HG02678 (cell line): ENCODE data around the gene TBCK.
"Not testable (repeated sequence)": the region's sequence is repeated elsewhere in the genome, so short reads cannot be mapped to it uniquely, and the experiment has no call there.

Experiments used
- ATAC-seq: cut with Tn5 transposase; IDR thresholded peaks from one replicate; pipeline ENCODE4 v1.9.1; 2021; ENCODE audit warnings: mild to moderate bottlenecking, moderate library complexity; ENCODE audit not compliant: unreplicated experiment

Gene TBCK

DNA sequence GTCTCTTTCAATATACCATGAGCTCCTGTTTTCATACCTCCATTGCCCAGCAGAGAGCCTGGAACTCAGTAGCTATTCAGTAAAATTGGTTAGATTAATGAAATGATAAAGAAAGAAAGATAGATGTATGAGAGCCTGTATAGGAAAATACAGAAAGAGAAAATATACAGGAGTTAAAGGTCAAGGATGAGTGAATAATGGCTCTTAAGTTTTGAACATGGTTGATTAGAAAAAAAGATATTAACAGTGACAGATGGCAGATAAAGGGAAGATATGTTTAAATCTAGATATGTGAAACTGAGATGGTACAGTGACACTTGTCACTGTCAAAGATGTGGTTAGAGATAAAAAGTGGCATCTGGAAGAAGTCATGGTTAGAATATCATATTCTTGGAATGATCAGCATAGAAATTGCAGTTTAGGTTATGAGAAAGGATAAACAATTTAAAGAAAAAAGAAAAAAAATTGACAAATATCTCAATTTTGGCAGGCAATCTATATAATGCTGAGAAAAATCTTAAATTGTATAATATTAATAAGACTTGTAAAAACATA lies 179.2 kb downstream of the TBCK start:
- ATAC-seq: no peak

DNA sequence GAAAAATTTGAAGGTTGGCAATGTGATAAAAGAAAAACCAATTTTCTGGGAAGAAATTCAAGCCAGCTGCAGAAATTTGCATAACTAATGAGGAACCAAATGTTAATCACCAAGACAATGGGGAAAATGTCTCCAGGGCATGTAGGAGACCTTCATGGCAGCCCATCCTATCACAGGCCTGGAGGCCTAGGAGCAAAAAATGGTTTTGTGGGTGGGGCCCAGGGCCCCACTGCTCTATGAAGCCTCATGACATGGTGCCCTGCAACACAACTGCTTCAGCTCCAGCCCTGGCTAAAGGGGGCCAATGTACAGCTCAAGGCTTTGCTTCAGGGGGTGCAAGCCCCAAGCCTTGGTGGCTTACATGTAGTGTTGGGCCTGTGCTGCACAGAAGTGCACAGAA lies 184.0 kb downstream of the TBCK start:
- ATAC-seq: no peak

DNA sequence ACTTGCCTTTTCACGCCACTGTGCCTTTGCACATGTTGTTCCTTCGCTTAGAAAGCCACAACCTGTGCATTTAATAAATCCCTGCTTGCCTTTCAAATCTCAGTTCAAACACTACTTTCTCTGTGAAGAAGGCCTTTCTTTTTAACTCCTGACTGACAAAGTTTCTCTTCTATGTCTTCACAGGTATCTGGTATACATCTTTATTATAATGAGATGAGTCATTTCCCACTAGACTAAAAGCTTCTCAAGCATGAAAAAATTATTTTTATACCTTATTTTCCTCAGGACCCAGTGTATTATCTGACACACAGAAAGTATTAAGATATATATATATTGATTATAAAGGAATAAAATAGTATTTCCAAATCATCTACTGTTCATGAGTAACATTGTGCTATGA lies 189.9 kb downstream of the TBCK start:
- no peak for ATAC-seq

DNA sequence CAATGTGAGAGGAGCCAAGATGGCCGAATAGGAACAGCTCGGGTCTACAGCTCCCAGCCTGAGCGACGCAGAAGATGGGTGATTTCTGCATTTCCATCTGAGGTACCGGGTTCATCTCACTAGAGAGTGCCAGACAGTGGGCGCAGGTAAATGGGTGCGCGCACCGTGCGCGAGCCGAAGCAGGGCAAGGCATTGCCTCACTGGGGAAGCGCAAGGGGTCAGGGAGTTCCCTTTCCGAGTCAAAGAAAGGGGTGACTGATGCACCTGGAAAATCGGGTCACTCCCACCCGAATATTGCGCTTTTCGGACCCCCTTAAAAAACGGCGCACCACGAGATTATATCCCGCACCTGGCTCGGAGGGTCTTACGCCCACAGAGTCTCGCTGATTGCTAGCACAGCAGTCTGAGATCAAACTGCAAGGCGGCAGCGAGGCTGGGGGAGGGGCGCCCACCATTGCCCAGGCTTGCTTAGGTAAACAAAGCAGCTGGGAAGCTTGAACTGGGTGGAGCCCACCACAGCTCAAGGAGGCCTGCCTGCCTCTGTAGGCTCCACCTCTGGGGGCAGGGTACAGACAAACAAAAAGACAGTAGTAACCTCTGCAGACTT lies 196.0 kb downstream of the TBCK start:
- ATAC-seq: not testable (repeated sequence)

DNA sequence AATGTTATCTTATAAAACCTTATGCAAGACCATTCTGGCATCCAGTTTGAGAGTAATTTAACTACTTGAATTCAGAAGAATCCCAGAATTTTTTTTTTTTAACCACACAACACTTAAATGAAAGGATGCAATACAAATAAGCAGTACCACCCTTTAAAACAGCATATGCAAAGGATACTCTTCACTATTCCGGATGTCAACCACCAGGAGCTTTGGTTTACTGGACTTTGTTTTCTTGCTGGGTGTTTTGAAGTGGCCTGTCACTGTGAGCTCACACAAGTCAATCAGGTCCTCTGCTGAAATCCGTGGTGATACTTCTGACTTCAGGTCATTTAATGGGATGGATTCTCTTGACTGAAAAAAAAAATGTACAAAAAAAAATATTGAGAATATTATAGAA lies 200.0 kb downstream of the TBCK start:
- ATAC-seq: no peak

DNA sequence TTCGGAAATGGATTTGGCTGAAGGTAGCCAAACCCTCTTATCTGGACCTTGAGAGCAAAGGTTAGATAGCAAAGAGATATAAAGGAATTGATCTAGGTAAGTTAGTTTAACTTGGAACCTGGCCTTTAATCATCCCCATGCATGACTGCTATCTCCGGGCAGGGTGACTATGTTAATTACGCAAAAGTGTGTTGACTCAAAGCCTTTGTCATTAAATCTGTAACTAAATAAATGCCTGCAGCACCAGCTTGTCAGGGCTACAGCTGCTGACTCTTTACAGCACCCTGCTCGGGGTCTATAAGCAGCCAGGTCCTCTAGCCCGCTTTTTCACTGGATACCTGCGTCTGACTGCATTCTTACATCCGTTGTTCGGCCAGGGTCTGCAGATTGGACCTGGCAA lies 201.7 kb downstream of the TBCK start:
- ATAC-seq: no peak

DNA sequence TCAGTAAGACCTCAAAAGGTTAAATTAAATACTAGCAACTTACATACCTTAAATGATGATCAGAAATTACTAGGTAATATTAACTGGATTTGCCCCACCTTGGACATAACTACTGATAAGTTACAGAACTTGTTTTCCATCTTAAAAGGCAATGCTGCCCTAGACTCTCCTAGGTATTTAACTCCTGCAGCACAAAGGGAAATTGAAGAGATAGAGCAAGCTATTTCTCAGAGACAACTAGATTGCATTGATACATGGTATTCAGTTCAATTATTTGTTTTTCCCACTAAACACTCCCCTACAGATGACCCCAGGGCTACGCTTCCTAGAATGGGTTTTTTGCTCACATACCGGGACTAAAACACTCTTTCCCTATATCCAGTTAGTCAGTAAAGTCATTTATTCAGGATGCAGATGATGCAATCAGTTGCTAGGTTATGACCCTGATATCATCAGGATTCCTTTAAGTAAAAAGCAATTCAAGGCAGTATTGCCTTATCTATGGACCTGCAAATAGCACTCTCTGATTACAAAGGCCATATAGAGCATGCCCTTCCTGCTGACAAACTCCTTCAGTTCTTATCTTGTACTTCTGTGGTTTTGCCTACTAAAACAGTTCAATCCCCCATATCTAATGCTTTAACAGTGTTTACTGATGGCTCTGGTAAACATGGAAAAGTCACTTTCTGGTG lies 204.1 kb downstream of the TBCK start:
- ATAC-seq: not testable (repeated sequence)

DNA sequence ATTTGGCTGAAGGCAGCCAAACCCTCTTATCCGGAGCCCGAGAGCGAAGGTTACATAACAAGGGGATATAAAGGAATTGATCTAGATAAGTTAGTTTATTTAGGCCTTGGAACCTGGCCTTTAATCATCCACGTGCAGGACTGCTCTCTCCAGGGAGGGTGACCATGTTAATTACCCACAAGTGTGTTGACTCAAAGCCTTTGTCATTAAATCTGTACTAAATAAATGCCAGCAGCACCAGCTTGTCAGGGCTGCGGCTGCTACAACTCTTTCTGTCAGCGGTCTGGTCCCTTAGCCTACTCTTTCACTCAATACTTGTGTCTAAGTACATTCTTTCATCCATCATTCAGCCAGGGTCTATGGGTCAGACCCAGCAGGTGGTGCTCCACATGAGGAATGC lies 206.1 kb downstream of the TBCK start:
- ATAC-seq: no peak

DNA sequence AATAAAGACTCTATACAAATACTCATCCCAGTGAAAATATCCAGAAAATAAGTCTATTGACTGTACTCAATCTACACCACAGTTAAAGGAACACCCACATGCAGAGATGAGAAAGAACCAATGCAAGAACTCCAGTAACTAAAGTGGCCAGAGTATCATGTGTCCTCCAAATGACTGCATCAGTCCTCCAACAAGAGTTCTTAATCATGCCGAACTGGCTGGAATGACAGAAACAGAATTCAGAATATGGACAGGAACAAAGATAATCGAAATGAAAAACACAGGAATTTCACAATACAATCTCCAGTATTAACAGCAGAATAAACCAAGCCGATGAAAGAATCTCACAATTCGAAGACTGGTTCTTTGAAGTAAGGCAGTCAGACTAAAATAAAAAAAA lies 210.3 kb downstream of the TBCK start:
- no peak for ATAC-seq

DNA sequence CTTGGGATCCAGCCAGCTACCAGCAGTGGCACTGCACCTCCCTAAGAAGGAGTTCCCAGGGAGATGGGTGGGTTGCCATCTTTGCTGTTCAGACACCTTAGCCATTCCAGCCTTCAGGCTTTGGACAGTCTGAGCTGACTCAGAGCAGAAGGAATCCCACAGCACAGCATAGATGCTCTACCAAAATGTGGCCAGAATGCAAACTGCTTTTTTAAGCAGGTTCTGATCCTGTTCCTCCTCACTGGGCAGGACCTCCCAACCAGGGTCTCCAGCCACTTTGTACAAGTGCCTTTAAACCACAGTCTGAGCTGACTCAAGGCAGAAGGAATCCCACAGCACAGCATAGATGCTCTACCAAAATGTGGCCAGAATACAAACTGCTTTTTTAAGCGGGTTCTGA lies 211.7 kb downstream of the TBCK start:
- no peak for ATAC-seq

DNA sequence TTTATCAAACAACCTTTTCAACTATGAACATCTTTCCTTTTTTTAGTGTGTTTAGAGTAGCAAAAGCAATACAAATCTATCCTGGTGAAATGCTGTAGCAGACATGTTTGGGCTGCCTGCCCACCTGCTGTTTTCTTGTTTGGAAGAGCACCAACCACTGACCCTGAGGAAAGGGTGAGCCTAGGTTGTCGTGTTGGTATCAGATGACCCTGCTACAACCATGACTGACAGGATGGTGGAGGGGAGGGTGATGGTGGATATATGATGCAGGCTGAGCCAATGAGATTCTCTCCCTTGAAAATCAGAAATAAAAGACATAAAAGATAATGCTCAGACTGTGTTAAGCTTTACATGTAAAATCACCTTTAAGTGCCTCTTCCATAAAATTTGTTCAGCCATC lies 219.6 kb downstream of the TBCK start:
- no peak for ATAC-seq

DNA sequence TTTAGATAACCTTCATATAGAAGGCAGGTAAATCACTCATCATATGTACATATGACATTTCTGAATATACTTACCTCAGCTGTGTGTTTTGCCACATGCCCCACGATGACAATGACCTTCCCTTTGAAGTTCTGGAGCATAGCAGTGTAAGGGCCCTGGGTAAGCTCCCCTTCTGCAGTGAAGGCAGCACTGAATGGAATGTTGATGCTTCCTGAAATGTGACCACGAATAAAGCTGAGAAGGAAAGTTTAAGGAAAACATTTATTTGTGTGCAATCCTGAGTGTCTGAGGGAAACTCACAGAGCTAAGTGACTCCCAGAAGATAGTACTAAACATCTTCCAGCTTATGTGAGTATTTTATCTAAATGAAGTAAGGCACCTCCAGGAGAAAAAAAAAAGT lies 220.6 kb downstream of the TBCK start:
- ATAC-seq: no peak

DNA sequence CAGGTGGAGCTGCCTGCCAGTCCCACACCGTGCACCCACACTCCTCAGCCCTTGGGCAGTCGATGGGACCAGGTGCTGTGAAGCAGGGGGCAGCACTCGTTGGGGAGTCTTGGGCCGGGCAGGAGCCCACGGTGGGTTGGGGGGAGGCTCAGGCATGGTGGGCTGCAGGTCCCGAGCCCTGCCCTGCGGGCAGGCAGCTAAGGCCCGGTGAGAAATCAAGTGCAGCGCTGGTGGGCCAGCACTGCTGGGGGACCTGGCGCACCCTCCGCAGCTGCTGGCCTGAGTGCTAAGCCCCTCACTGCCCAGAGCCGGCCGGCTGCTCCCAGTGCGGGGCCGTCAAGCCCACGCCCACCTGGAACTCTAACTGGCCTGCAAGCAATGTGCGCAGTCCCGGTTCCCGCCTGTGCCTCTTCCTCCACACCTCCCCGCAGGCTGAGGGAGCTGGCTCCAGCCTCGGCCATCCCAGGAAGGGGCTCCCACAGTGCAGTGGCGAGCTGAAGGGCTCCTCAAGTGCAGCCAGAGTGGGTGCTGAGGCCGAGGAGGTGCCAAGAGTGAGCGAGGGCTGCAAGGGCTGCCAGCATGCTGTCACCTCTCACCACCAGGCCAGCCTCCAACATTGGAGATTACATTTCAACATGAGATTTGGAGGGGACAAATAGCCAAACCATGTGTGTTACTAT lies 223.5 kb downstream of the TBCK start:
- ATAC-seq: no peak

DNA sequence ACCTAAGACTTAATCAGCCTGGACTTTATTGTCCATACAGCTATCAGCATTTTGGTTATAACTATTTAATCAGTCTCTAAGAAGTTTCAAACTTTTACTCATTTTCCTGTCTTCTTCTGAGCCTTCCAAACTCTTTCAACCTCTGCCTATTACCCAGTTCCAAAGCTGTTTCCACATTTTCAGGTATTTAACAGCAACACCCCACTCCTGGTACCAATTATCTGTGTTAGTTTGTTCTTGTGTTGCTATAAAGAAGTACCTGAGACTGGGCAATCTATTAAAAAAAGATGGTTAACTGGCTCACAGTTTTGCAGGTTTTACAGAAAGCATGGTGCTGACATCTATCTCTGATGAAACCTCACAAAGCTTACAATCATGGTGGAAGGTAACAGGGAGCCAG lies 225.2 kb downstream of the TBCK start:
- ATAC-seq: no peak

DNA sequence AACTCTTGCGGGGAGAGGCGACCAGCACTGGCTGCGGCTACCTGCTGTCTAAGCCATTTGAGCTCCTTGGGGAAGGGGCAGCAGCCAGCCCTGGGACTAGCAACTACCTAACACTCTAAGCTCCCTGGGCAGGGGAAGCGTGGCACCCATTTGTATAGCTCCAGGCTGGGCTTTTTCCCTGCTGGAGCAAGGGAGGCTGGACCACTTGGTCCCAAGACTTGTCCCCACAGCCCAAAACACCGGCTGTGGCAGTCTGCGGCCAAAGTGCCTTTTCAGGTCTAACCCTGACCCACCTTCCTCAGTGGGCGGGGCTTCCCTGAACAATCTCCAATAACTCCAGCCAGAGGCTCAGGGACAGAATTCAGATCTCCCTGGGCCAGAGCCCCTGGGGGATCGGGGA lies 232.9 kb downstream of the TBCK start:
- no peak for ATAC-seq

DNA sequence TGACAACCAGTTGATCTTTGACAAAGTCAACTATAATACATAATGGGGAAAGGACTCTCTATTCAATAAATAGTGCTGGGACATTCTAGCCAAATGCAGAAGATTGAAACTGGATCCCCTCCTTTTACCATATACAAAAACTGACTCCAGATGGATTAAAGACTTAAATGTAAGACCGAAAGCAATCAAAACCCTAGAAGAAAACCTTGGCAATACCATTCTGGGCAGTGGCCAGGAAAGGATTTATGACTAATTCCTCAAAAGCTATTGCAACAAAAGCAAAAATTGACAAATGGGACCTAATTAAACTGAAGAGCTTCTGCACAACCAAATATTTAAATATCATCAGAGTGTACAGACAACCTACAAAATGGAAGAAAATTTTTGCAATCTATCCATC lies 235.6 kb downstream of the TBCK start:
- ATAC-seq: no peak

DNA sequence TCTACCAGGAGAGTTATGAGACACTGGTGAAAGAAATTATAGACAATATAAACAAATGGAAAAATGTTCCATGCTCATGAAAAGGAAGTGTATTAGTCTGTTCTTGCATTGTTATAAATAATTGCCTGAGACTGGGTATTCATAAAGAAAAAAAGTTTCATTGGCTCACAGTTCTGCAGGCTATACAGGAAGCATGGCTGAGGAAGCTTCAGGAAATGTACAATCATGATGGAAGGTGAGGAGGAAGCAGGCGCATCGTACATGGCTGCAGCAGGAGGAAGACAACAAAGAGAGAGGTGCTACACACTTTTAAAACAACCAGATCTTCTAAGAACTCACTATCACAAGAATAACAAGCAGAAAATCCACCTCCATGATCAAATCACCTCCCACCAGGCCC lies 236.4 kb downstream of the TBCK start:
- ATAC-seq: no peak

DNA sequence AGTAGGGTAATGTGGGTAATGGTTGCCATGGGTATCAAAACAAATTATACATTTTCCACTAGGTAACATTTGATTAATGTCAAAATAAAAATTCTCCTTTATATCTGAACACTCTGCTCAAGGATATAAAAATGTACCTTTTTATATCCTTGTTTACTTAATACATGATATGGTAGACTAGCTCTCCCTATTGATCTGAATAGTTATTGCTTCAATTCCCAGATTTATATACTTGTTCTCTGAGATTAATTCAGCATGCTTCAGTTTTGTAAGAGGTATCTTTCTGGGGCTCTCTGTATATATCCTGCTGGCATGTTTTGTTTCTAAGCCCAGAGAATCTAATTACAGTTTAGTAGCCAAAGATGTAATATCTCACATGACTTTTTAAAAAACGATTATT lies 251.0 kb downstream of the TBCK start:
- no peak for ATAC-seq

DNA sequence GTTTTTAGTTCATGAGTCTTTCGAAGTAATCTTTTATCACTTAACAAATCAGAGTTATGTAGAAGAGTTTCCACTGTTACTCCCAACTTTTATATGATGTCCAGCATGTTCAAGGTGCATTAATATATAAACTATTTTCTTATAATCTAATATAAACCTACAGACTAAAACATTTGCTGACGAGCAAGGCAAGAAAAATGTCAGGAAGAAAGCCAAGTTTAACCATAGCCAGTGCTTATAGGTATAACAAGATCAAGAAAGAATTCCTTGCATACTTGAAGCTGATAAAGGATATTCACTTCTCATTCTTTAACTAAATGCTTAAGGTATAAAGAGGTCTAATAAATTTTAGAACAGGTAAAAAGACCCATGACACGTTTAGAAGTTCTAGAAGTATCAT lies 253.0 kb downstream of the TBCK start:
- no peak for ATAC-seq

DNA sequence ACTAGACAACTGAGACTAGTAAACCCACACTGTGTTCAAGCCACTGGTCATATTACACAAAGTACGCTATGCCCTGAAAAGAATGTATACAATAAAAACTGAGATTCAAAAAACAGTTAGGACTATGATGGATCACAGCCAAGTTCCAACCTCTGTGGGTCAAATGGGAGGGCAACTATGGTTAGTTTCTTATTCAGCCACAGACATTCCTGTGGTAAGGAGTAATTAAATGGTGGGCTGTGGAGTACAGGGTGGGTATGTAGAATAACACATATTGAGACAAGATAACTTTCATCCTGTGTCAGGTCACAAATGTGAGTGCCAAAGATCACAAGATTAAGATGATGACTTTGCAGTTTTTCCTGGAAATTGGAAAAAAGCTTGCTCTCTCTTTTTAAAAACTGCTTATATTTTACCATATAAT lies 253.5 kb downstream of the TBCK start:
- ATAC-seq: no peak

DNA sequence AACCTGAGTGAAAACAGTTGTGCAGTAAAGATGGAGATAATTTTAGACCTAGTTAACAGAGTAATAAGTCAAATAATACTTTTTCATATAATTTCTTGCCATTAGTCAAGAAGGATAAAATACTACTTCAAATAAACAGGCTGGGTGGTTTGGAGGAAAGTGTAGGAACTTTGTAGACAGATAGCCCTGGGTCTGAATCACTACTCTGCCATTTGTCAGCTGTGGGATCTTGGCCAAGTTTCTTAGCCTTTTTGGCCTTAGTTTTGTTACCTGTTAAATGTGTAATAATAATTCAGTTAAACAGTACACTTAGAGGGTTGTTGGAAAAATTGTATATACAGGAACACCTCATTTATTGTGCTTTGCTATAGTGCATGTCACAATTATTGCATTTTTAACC lies 257.1 kb downstream of the TBCK start:
- no peak for ATAC-seq

DNA sequence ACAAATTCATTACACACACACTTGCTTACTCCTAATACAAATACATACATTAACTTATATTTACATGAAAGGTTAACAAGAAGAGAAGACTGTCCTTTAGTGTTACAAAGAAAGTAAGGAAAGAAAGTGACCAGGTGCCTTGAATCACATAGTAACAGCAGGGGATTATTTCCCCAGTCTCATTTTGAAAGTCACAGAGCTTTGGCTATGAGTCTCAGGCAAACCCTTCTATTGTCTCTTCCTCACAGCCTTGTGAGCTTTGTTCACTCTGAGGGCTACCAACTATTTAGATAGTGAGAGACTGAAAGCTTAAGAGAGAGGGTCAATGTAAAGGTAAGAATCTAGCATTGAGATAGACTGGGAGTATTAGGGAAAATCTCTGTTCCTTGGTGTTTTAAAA lies 259.1 kb downstream of the TBCK start:
- no peak for ATAC-seq
